HEK293 (cell line): Measurements from ENCODE around the gene ARAP3.

Experiments used
- CTCF ChIA-PET: fragments of 350-600 bp; formaldehyde crosslinking; extraction: SDS; loops from one replicate; lab custom pipeline; 2021; ENCODE audit warnings: antibody characterized with exemption; lab: Yijun Ruan, JAX
- POLR2A ChIA-PET: fragments of 300-600 bp; formaldehyde crosslinking; extraction: SDS; loops from one replicate; lab custom pipeline; 2020; ENCODE audit warnings: antibody characterized with exemption, inconsistent platforms; lab: Yijun Ruan, JAX
- H3K27ac ChIP-seq: fragments of 200-500 bp; sonication (Bioruptor generic); 2 replicates; pipeline ENCODE4 v1.5.1; 2014; ENCODE audit warnings: low read depth, low read length, control low read depth, inconsistent platforms; ENCODE audit errors: extremely low read depth
- H3K36me3 ChIP-seq, 2 experiments: fragments of 200-500 bp in 1 of 2; sonication (Bioruptor generic) in 1 of 2; 1 replicate in 1 of 2; 2 replicates in 1 of 2; pipeline ENCODE4 v1.5.1; 2014 to 2017; ENCODE audit warnings: inconsistent platforms in 2 of 2, low read length in 2 of 2; ENCODE audit not compliant: control insufficient read depth in 2 of 2, insufficient read depth in 1 of 2
- H3K4me1 ChIP-seq: fragments of 200-500 bp; sonication (Bioruptor generic); 2 replicates; pipeline ENCODE4 v1.5.1; 2014; ENCODE audit warnings: mild to moderate bottlenecking, low read length, inconsistent platforms; ENCODE audit not compliant: control insufficient read depth, insufficient read depth
- H3K4me3 ChIP-seq: 2 replicates; pipeline ENCODE4 v1.5.1; 2011; ENCODE audit warnings: low read depth, mild to moderate bottlenecking, control low read depth, low read length, moderate library complexity
- H3K9me3 ChIP-seq: fragments of 200-500 bp; sonication (Bioruptor generic); 2 replicates; pipeline ENCODE4 v1.5.1; 2014; ENCODE audit warnings: low read depth, low read length, inconsistent platforms; ENCODE audit not compliant: control insufficient read depth, insufficient read depth
- HIC1 ChIP-seq: fragments of 450-650 bp; formaldehyde crosslinking; IDR thresholded peaks from 2 replicates; pipeline ENCODE4 v1.5.1; 2016; ENCODE audit warnings: missing biosample characterization, missing genetic modification characterization
- OVOL3 ChIP-seq: fragments of 450-650 bp; formaldehyde crosslinking; IDR thresholded peaks from 2 replicates; pipeline ENCODE4 v1.5.1; 2016; ENCODE audit warnings: missing biosample characterization, missing genetic modification characterization
- RBAK ChIP-seq: fragments of 450-650 bp; formaldehyde crosslinking; IDR thresholded peaks from 2 replicates; pipeline ENCODE4 v1.5.1; 2016; ENCODE audit warnings: missing biosample characterization, missing genetic modification characterization
- SP7 ChIP-seq: fragments of 450-650 bp; formaldehyde crosslinking; IDR thresholded peaks from 2 replicates; pipeline ENCODE4 v1.5.1; 2016; ENCODE audit warnings: missing biosample characterization, missing genetic modification characterization
- ZBTB10 ChIP-seq: fragments of 450-650 bp; formaldehyde crosslinking; IDR thresholded peaks from 2 replicates; pipeline ENCODE4 v1.5.1; 2016; ENCODE audit warnings: missing biosample characterization, missing genetic modification characterization
- ZFHX2 ChIP-seq: fragments of 450-650 bp; formaldehyde crosslinking; conservative IDR thresholded peaks from 2 replicates; pipeline ENCODE4 v1.5.1; 2016; ENCODE audit warnings: missing biosample characterization, missing genetic modification characterization
- ZNF157 ChIP-seq: fragments of 450-650 bp; formaldehyde crosslinking; IDR thresholded peaks from 2 replicates; pipeline ENCODE4 v1.5.1; 2016; ENCODE audit warnings: missing biosample characterization, missing genetic modification characterization
- ZNF24 ChIP-seq: fragments of 450-650 bp; formaldehyde crosslinking; IDR thresholded peaks from 2 replicates; pipeline ENCODE4 v1.5.1; 2016; ENCODE audit warnings: missing biosample characterization, missing genetic modification characterization
- ZNF280D ChIP-seq: fragments of 450-650 bp; formaldehyde crosslinking; IDR thresholded peaks from 2 replicates; pipeline ENCODE4 v1.5.1; 2016; ENCODE audit warnings: missing biosample characterization, missing genetic modification characterization
- ZNF324 ChIP-seq: fragments of 450-650 bp; formaldehyde crosslinking; IDR thresholded peaks from 2 replicates; pipeline ENCODE4 v1.5.1; 2016; ENCODE audit warnings: missing biosample characterization, missing genetic modification characterization
- ZNF423 ChIP-seq: fragments of 450-650 bp; formaldehyde crosslinking; IDR thresholded peaks from 2 replicates; pipeline ENCODE4 v1.5.1; 2016; ENCODE audit warnings: missing biosample characterization, missing genetic modification characterization
- ZNF660 ChIP-seq: fragments of 450-650 bp; IDR thresholded peaks from 2 replicates; pipeline ENCODE4 v1.5.1; 2018; ENCODE audit warnings: missing biosample characterization, mild to moderate bottlenecking, missing genetic modification characterization
- TF ChIP-seq, protein P1 (sequence below): fragments of 450-650 bp; formaldehyde crosslinking; IDR thresholded peaks from 2 replicates; pipeline ENCODE4 v1.5.1; 2016; ENCODE audit warnings: missing biosample characterization, missing genetic modification characterization
- TF ChIP-seq, protein P2 (sequence below): fragments of 450-650 bp; formaldehyde crosslinking; IDR thresholded peaks from 2 replicates; pipeline ENCODE4 v1.5.1; 2016; ENCODE audit warnings: missing biosample characterization, missing genetic modification characterization
- TF ChIP-seq, protein P3 (sequence below): fragments of 450-650 bp; formaldehyde crosslinking; IDR thresholded peaks from 2 replicates; pipeline ENCODE4 v1.5.1; 2016; ENCODE audit warnings: missing biosample characterization, missing genetic modification characterization
- TF ChIP-seq, protein P4 (sequence below): fragments of 450-650 bp; formaldehyde crosslinking; IDR thresholded peaks from 2 replicates; pipeline ENCODE4 v1.5.1; 2016; ENCODE audit warnings: missing biosample characterization, missing genetic modification characterization

The ARAP3 gene

DNA sequence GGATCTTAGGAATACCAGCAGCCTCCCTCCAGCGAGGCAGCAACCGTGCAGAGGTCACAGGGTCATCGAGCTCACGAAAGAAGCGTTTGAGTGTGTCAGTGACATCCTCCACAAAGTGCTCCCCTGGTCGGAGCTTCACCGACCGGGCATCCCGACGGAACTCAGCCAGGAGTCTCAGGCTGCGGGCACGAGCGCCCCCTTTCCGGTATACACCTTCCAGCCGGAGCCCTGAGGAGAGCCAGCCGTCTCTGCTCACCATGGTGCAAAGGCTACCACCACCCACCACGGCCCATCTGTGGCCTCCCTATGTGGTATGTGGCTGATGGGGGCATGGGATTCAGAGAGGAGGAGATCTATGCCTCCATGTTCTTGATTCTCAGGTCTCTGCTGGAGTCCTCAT is 20.0 kb downstream of the ARAP3 start:
- ChIA-PET POLR2A (no interaction called here), CTCF (interaction anchor here (1.2 to 1.3 kb wide), 2 partner anchors 29 to 43 kb away, joined by 5 to 6 read pairs; partner anchors contain the start of gene DIAPH1)
- peaks cover 0 to 3% of the 10 kb centered on the region in 2 experiments; a peak in 1 of 3 replicates for H3K36me3 ChIP-seq

DNA sequence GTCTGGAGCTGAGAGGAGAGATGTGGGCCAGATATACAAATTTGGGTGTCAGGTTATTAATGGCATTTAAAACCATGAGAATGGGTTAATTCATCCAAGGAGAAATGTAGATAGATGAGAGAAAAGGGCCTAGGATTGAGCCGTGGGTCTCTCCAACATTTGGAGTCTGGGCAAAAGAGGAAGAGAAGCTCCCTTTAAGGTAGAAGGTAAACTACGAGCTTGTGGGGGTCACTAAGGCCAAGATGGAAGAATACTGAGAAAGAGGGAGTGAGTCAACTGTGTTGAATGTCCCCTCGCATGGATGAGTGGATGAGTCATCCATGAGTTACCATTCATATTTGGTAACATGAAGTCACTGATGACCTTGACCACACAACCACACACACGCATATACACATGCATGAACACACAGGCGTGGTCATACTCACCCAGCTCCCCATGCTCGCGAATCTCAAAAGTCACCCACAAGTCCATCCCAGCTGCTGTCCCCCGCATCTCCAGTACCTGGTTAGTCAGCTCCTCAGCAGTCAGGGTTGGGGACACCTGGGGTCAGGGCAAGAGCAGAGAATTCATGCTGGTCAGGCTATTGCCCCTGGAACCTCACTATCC is 24.0 kb downstream of the ARAP3 start:
- ChIA-PET CTCF (interaction anchor here (0.7 to 1.9 kb wide), 4 partner anchors 11 to 357 kb away, joined by 3 to 8 read pairs (median 4); no protein-coding TSS in a partner anchor), POLR2A (interaction anchor here (1.9 kb wide), 1 partner anchor 21 kb away, joined by 9 read pairs; the partner anchor contains the start of genes HDAC3 and RELL2)
- Histone ChIP-seq H3K4me1 (no peaks in the 10 kb centered on the region), H3K27ac (no peak overlapping the region), H3K9me3 (no peaks in the 10 kb centered on the region), H3K36me3 (peaks cover 0 to 6% of the 10 kb centered on the region in 2 experiments; a peak in 1 of 3 replicates), H3K4me3 (no peak overlapping the region)
- TF ChIP-seq, protein P1, sequence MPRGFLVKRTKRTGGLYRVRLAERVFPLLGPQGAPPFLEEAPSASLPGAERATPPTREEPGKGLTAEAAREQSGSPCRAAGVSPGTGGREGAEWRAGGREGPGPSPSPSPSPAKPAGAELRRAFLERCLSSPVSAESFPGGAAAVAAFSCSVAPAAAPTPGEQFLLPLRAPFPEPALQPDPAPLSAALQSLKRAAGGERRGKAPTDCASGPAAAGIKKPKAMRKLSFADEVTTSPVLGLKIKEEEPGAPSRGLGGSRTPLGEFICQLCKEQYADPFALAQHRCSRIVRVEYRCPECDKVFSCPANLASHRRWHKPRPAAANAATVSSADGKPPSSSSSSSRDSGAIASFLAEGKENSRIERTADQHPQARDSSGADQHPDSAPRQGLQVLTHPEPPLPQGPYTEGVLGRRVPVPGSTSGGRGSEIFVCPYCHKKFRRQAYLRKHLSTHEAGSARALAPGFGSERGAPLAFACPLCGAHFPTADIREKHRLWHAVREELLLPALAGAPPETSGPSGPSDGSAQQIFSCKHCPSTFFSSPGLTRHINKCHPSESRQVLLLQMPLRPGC: peak; percentile 74
- TF ChIP-seq ZFHX2 (tag by site-specific recombination) (peak; percentile 36; the same call in 1 of the 2 replicates), ZNF660 (tag by site-specific recombination) (peak; percentile 88; the same call in 1 of the 2 replicates), HIC1 (peak; percentile 93), ZNF324 (tag by site-specific recombination) (0 out of 2 replicates have a peak, but pooled peaks have one; percentile 63), ZNF423 (tag by site-specific recombination) (no peak), ZBTB10 (tag by site-specific recombination) (0 out of 2 replicates have a peak, but pooled peaks have one; percentile 35), ZNF24 (tag by site-specific recombination) (peak; percentile 61; the same call in 1 of the 2 replicates), OVOL3 (no peak), ZNF280D (peak; percentile 81), SP7 (peak; percentile 83), RBAK (tag by site-specific recombination) (peak; percentile 55; the same call in 1 of the 2 replicates)
- TF ChIP-seq, protein P2, sequence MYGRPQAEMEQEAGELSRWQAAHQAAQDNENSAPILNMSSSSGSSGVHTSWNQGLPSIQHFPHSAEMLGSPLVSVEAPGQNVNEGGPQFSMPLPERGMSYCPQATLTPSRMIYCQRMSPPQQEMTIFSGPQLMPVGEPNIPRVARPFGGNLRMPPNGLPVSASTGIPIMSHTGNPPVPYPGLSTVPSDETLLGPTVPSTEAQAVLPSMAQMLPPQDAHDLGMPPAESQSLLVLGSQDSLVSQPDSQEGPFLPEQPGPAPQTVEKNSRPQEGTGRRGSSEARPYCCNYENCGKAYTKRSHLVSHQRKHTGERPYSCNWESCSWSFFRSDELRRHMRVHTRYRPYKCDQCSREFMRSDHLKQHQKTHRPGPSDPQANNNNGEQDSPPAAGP (tag by site-specific recombination): 0 out of 2 replicates have a peak, but pooled peaks have one; percentile 40
- TF ChIP-seq, protein P3, sequence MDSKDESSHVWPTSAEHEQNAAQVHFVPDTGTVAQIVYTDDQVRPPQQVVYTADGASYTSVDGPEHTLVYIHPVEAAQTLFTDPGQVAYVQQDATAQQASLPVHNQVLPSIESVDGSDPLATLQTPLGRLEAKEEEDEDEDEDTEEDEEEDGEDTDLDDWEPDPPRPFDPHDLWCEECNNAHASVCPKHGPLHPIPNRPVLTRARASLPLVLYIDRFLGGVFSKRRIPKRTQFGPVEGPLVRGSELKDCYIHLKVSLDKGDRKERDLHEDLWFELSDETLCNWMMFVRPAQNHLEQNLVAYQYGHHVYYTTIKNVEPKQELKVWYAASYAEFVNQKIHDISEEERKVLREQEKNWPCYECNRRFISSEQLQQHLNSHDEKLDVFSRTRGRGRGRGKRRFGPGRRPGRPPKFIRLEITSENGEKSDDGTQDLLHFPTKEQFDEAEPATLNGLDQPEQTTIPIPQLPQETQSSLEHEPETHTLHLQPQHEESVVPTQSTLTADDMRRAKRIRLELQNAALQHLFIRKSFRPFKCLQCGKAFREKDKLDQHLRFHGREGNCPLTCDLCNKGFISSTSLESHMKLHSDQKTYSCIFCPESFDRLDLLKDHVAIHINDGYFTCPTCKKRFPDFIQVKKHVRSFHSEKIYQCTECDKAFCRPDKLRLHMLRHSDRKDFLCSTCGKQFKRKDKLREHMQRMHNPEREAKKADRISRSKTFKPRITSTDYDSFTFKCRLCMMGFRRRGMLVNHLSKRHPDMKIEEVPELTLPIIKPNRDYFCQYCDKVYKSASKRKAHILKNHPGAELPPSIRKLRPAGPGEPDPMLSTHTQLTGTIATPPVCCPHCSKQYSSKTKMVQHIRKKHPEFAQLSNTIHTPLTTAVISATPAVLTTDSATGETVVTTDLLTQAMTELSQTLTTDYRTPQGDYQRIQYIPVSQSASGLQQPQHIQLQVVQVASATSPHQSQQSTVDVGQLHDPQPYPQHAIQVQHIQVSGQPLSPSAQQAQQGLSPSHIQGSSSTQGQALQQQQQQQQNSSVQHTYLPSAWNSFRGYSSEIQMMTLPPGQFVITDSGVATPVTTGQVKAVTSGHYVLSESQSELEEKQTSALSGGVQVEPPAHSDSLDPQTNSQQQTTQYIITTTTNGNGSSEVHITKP: 0 out of 2 replicates have a peak, but pooled peaks have one; percentile 16
- TF ChIP-seq, protein P4, sequence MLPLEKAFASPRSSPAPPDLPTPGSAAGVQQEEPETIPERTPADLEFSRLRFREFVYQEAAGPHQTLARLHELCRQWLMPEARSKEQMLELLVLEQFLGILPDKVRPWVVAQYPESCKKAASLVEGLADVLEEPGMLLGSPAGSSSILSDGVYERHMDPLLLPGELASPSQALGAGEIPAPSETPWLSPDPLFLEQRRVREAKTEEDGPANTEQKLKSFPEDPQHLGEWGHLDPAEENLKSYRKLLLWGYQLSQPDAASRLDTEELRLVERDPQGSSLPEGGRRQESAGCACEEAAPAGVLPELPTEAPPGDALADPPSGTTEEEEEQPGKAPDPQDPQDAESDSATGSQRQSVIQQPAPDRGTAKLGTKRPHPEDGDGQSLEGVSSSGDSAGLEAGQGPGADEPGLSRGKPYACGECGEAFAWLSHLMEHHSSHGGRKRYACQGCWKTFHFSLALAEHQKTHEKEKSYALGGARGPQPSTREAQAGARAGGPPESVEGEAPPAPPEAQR (tag by site-specific recombination): no peak

More for the DNA sequence above, 20.0 kb downstream of the ARAP3 start:
- no peak overlapping the region for H3K27ac ChIP-seq
- no peak overlapping the region for H3K4me3 ChIP-seq
- H3K9me3 ChIP-seq: no peaks in the 10 kb centered on the region
- no peaks in the 10 kb centered on the region for H3K4me1 ChIP-seq
- TF ChIP-seq ZNF157 (tag by site-specific recombination): no peak
